Activated naive CD8-positive, alpha-beta T cell (primary cell): ENCODE measurements around the gene NFKBIE.

Source experiments
- H3K27ac Mint-ChIP-seq: one replicate; pipeline ENCODE4 v1.8.0; 2021; ENCODE audit warnings: mixed read lengths
- H3K27me3 Mint-ChIP-seq: one replicate; pipeline ENCODE4 v1.8.0; 2021; ENCODE audit warnings: mixed read lengths
- H3K36me3 Mint-ChIP-seq: one replicate; pipeline ENCODE4 v1.8.0; 2021; ENCODE audit warnings: mixed read lengths
- H3K4me1 Mint-ChIP-seq: one replicate; pipeline ENCODE4 v1.8.0; 2021; ENCODE audit warnings: low read depth, mixed read lengths
- H3K4me3 Mint-ChIP-seq: one replicate; pipeline ENCODE4 v1.8.0; 2021; ENCODE audit warnings: mild to moderate bottlenecking, mixed read lengths
- H3K9me3 Mint-ChIP-seq: one replicate; pipeline ENCODE4 v1.8.0; 2021; ENCODE audit warnings: low read depth, mixed read lengths

The NFKBIE gene

DNA sequence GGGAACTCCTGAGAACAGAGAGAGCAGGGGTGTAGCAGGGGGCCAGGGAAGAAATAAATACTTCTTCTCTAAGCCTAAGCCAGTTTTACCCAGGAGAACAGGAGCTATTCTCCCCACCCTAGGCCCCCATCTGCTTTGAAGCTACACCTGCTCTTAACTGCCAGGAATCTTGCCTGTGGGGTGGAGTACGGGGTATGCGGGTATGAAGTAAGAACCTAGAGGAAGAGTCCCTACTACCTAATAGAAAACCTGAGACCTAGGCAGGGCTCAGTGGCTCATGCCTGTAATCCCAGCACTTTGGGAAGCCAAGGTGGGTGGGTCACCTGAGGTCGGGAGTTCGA lies 40.4 kb downstream of the NFKBIE start:
- Mint-ChIP-seq H3K4me1 (peaks cover 27% of the 10 kb centered on the region), H3K27ac (peak overlapping the region; percentile 84)

DNA sequence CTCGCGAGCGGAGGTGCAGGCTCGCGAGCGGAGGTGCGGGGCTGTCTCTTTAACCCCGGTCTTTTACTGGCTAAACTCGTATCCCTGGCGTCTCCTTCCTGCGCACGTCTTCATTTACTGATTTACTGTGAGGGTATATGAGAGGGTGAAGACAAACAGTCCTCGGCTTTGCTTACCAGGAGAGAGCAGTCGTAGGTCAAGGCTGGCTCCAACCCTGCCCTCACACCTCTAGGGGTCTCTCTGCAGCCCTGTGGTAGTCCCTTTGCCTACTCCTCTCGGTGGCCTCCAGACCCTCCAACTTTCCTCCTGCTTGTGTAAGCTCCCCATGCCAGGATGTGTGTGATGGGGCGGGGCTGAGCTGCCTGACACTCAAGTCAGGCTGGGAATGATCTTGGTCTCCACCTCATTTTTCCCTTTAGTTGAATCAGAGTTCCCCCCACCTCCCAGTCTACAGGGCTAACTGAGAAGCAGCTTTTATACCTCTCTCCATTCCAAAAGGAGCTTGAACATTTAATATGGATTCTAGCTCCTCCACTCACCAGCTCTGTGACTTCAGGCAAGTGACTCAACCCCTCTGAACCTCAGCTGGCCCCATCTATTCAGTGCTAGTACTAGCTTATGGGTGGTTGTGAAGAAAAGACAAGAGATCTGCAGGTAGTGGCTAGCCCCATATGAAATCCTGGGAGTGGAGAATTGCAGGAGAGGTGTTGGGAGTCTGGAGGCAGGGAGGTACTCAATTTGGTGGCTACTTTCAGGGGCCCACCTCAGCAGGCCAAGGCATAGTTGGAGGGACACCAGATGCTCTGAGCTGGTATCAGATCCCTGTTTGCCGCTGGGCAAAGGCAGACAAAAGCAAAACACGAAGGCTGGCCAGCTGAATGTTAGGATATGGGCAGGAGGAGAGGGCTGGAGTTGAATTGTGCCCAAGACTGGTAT lies 41.1 kb downstream of the NFKBIE start:
- Mint-ChIP-seq H3K27me3 (no peaks in the 10 kb centered on the region), H3K36me3 (no peaks in the 10 kb centered on the region), H3K4me3 (peak overlapping the region; percentile 95), H3K9me3 (no peaks in the 10 kb centered on the region), H3K4me1 (peaks cover 27% of the 10 kb centered on the region), H3K27ac (peak overlapping the region; percentile 84)

More for the DNA sequence above, 40.4 kb downstream of the NFKBIE start:
- no peaks in the 10 kb centered on the region for H3K27me3 Mint-ChIP-seq
- no peaks in the 10 kb centered on the region for H3K9me3 Mint-ChIP-seq
- H3K4me3 Mint-ChIP-seq: peak overlapping the region; percentile 95
- H3K36me3 Mint-ChIP-seq: no peaks in the 10 kb centered on the region

DNA sequence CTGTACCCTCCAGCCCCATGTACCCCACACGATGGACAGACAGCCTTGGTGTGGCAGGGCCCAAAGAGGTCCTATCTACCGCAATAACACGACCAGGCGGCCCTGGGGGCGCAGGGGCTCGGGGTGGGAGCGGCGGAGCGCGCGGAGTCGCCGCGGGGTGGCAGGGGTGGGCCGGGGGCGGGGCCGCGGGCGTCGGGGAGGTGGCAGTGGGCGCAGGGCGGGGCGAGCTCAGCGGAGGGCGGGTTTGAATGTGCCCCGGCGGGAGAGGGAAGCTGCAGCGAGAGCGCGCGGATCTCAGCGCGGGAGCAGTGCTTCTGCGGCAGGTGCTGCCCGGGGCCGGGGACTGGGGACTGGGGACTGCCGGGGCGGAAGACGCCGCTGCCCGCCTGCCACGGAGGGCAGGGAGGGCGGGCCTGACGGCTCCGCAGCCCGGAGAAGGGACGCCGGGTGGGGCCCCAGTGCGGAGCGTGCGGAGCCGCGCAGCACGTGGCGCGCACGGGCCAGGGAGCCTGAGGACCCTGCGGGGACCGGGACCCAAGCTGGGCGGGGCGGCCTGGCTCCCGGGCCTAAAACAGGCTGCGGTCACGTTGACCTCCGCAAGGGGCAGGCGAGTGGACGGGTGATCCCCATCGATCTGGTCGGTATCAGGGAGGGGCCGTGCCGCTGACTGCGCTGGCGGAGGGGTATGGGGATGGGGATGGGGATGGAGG lies 41.9 kb downstream of the NFKBIE start, which contains the start of gene SLC29A1:
SLC29A1 (plus strand) TSS at position 277 of the 710 bp plus-strand sequence. CDS start 3,719 bp downstream, outside the sequence.
- Mint-ChIP-seq H3K9me3 (no peaks in the 10 kb centered on the region), H3K27me3 (peaks cover 2% of the 10 kb centered on the region), H3K4me1 (peaks cover 31% of the 10 kb centered on the region), H3K4me3 (peak within 1 kb of the TSS; percentile 95), H3K36me3 (no peaks in the 10 kb centered on the region), H3K27ac (peak within 1 kb of the TSS; percentile 84)

DNA sequence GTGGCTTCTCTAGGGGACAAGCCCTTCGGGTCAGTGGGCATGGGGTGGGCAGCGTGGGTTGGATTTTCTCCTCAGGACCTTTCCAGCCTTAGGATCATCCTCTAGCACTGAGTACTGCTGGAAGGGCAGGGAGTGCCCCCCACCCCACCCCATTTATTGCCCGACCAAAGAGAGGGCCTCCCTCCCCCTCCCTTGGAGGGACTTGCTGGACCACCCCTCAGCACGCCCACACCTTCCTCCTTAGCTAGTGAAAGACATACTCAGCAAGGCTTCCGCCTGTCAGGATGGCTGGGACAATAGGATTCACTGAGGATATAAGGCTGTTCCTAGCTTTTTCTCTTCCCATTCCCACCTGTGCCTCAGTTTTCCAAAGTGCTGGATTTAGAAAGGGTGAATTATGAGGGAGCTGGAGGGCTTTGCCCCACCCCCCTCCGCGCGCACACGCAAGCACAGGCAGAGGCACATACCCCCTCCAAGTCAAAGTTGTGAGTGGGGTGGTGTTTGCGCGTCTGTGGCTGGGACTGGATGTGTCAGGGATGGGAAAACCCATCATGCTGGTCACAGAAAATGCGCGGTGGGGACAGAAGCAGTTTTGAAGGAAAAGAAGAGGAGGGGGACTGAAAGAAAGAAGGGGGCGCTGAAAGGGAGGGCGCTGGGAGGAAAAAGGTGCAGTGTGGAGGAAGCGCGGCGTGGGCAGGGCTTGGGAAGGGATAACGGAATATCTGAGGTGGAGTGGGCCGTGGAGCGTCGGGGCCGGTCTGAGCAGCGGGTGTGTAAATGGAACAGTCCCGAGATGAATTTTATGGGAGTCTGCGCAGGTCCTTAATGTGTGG lies 42.6 kb downstream of the NFKBIE start:
- no peaks in the 10 kb centered on the region for H3K9me3 Mint-ChIP-seq
- H3K4me3 Mint-ChIP-seq: peak overlapping the region; percentile 87
- peak overlapping the region; percentile 68 for H3K27ac Mint-ChIP-seq
- H3K27me3 Mint-ChIP-seq: peaks cover 2% of the 10 kb centered on the region
- H3K36me3 Mint-ChIP-seq: no peaks in the 10 kb centered on the region
- peaks cover 35% of the 10 kb centered on the region for H3K4me1 Mint-ChIP-seq

DNA sequence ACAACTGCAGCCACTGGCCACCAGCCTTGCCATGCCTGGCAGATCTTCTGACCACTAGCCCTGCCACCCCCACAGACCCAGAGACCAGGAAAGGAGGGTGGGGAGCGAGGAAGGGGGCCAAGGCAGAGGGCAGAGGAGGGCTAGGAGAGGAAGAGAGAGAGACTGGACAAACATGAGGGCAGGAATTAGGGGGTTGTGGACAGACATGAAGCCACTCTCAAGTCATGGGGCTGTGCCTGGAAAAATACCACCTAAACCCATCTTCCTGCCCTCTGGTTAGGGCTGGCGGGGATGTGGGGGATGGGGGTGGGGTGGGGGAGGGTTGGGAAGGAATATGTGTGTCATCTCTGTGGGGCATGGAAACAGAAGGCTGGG lies 43.4 kb downstream of the NFKBIE start:
- Mint-ChIP-seq H3K9me3 (no peaks in the 10 kb centered on the region), H3K4me3 (no peak overlapping the region), H3K27ac (no peak overlapping the region), H3K4me1 (peaks cover 35% of the 10 kb centered on the region), H3K27me3 (peaks cover 2% of the 10 kb centered on the region), H3K36me3 (no peaks in the 10 kb centered on the region)

- Mint-ChIP-seq H3K4me1 (peaks cover 35% of the 10 kb centered on the region), H3K9me3 (no peaks in the 10 kb centered on the region), H3K36me3 (no peaks in the 10 kb centered on the region), H3K27ac (no peak overlapping the region), H3K4me3 (peak overlapping the region; percentile 24), H3K27me3 (peaks cover 2% of the 10 kb centered on the region)
Observed at GRCh38 chr6:44221291-44221960, 43.9 kb downstream of the NFKBIE start.

DNA sequence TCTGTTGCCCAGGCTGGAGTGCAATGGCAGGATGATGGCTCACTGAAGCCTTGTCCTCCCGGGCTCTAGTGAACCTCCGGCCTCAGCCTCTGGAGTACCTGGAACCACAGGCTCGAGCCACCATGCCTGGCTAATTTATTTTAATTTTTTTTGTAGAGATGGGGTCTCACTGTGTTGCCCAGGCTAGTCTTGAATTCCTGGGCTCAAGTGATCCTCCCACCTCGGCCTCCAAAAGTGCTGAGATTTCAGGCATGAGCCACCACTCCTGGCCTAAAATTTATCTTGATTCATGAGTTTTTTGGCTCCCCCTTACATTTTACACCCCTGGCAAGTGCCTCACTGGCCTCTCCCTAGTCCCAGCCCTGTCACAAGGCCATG lies 44.4 kb downstream of the NFKBIE start:
- Mint-ChIP-seq H3K36me3 (no peaks in the 10 kb centered on the region), H3K9me3 (no peaks in the 10 kb centered on the region), H3K4me3 (peak overlapping the region; percentile 24), H3K27ac (no peak overlapping the region), H3K27me3 (peaks cover 2% of the 10 kb centered on the region), H3K4me1 (peaks cover 35% of the 10 kb centered on the region)

DNA sequence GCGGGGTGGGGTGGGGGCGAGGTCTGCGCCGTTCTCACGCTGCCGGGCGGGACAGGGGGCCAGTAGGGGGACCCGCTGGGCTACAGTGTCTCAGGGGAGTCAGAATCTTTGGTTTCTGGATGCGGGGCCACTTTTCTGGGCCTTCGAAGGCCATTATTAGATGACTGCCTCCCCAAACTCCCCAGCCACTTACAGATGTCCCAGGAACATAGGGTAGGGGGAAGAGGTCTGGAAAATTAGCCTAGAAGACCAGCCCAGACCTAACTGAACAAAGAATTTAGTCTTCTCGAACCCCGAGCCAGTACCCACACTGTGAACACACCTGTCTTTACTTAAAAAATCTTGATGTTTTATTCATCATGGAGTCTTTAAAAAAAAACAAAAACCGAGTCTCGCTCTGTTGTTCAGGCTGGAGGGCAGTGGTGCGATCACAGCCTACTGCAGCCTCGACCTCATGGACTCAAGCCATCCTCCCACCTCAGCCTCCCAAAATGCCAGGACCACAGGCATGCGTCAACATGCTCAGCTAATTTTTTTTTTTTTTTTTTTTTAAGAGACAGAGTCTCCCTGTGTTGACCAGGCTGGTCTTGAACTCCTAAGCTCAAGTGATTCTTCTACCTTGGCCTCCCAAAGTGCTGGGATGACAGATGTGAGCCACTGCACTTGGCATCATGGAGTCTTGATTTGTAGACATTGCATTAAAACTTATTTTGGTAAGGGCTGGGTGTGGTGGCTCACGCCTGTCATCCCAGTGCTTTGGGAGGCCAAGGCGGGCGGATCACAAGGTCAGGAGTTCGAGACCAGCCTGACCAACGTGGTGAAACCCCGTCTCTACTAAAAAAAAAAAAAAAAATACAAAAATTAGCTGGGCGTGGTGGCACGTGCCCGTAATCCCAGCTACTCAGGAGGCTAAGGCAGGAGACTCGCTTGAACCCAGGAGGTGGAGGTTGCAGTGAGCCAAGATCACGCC lies 45.3 kb downstream of the NFKBIE start:
- Mint-ChIP-seq H3K9me3 (no peaks in the 10 kb centered on the region), H3K4me3 (peak overlapping the region; percentile 27), H3K27me3 (peaks cover 2% of the 10 kb centered on the region), H3K4me1 (peaks cover 33% of the 10 kb centered on the region), H3K27ac (no peak overlapping the region), H3K36me3 (no peaks in the 10 kb centered on the region)

- Mint-ChIP-seq H3K9me3 (no peaks in the 10 kb centered on the region), H3K4me3 (peak overlapping the region; percentile 23), H3K27ac (no peak overlapping the region), H3K27me3 (peaks cover 2% of the 10 kb centered on the region), H3K4me1 (peaks cover 26% of the 10 kb centered on the region), H3K36me3 (no peaks in the 10 kb centered on the region)
Observed at GRCh38 chr6:44219053-44219814, 46.1 kb downstream of the NFKBIE start.

GRCh38 chr6:44217332-44218143 lies 47.8 kb downstream of the NFKBIE start:
- H3K36me3 Mint-ChIP-seq: no peaks in the 10 kb centered on the region
- H3K27ac Mint-ChIP-seq: no peak overlapping the region
- peaks cover 18% of the 10 kb centered on the region for H3K4me1 Mint-ChIP-seq
- no peak overlapping the region for H3K4me3 Mint-ChIP-seq
- H3K27me3 Mint-ChIP-seq: peaks cover 2% of the 10 kb centered on the region
- no peaks in the 10 kb centered on the region for H3K9me3 Mint-ChIP-seq

DNA sequence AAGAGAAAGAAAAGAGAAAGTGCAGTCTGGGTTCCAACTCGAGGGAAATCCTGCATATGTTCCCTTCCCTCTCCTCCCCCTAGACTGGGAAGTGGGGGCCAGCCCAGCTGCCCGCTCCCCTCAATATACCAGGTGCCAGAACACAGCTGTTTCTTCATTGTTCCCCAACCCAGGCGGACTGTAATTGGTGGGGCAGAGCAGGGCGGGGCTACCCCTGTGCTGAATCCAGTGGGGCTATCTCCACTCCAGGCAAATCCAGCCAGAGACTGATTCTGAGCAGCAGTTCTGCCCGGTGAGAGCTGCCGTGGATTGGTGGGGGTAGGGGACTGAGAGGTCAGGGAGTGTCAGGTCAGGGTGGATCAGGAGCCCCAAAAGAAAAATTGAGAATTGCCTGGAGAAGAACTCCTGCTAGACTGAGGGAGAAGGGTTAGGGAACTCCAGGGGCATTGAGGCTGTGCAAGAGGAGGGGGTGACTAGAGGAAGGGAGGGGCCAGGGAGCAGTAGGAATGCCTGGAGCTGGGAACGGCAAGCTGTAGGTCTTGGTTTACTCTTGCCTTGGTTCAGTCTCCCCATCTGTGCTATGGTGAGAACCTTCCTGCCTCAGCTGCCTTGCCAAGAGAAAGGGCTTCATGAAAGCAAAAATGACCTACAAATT lies 48.5 kb downstream of the NFKBIE start, which contains the start of gene MYMX:
MYMX (plus strand) TSS at position 250 of the 655 bp plus-strand sequence. CDS start 546 bp downstream, outside the sequence.
- Mint-ChIP-seq H3K4me3 (no peak within 1 kb of the TSS), H3K36me3 (no peaks in the 10 kb centered on the region), H3K27me3 (peaks cover 2% of the 10 kb centered on the region), H3K27ac (no peak within 1 kb of the TSS), H3K9me3 (no peaks in the 10 kb centered on the region), H3K4me1 (peaks cover 17% of the 10 kb centered on the region)

GRCh38 chr6:44214307-44214706 lies 51.0 kb downstream of the NFKBIE start:
- no peak overlapping the region for H3K4me3 Mint-ChIP-seq
- no peak overlapping the region for H3K27ac Mint-ChIP-seq
- H3K27me3 Mint-ChIP-seq: peaks cover 2% of the 10 kb centered on the region
- no peaks in the 10 kb centered on the region for H3K36me3 Mint-ChIP-seq
- peaks cover 9% of the 10 kb centered on the region for H3K4me1 Mint-ChIP-seq
- no peaks in the 10 kb centered on the region for H3K9me3 Mint-ChIP-seq
